Fibroblast of upper back skin (primary cell): ENCODE measurements around the gene TPBG.
A peak's percentile ranks its signal among the peaks of the same experiment; 100 is the strongest.
"Not testable (repeated sequence)": the region's sequence is repeated elsewhere in the genome, so short reads cannot be mapped to it uniquely, and the experiment has no call there.

Experiments used
- DNase-seq: peaks from one replicate; pipeline ENCODE4 v3.0.0-alpha.2; 2013

Gene TPBG

DNA sequence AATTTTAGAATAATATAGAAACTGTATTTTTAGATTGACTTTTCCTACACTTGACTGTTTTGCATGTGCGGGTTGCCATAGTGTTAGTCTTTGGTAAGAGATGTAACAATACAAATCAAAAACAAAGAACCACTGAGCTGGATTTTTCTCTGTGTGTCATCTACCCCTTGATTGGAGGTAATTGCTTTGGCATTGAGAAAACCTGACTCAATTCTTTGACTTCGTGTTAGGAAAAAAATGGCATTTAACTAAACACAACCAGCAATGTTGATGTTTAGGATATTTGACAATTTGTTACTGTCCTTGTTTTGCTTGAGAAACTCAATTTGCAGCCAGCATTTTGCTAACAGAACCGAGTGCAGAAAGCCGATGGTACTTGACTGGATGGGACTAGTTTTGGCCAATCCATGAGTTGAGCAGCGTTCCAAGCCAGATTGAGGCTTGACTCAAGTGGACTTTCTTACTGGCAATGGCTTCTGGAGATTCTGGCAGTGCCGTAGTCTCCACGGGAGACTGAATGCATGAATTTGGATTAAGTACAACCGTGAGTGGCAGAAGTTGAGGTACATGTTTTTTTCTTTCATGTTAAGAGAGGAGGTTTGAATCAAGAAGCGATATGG is 17.1 kb downstream of the TPBG start:
- no peak for DNase-seq

DNA sequence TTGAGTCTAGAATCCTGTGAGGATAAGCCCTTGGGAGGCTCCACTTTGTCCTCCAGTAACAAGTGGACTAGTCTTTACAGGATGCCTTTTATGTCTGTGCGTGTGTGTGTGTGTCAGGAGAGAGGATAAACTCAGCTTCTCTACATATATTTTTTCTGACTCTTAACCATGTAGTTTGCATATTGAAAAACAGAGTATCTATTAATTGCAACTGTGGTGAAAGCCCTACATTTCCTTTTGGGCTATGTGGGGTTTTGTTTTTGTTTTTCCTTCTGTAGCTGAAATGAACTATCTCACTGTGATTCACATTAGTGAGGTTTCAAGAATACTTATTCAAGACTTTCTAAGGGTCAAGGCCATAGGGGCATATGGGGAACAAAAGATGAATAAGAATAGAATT is 17.7 kb downstream of the TPBG start:
- no peak for DNase-seq

DNA sequence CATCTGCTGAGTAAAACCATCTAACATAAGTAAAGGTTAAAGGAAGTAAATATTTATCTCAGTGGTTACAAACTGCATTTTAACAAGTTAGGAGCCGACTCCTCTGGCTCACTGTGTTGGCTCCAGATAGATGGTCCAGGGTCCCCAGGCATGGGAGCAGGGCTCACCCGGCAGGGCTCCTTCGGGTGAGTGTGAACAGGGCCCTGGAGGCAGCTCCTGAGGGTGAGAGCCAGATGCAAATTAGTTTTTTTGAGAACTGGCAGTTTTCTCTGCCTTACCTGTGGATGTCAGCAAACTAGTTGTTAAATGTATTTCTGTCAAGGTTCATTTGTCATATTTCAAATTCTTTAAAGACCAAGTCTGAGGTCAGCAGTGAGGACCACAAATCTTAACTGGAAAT is 21.5 kb downstream of the TPBG start:
- DNase-seq: no peak

DNA sequence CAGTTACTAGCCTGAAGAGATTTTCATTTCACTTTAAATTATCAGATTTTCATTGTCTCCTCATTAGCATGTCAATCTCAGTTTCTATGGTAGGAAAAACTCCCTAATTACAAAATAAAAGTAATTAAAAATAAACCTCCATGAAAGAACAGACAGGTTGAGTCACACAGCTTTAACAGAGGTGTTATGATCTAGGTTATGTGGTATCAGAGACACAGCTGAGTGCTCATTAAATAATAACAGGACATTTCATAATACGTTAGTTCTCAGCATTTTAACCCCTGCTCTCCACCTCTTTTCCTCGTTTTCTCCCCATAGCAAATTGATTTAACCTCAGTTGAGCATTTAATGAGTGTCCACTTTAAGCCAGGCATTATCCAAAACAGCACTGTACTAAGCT is 21.9 kb downstream of the TPBG start:
- no peak for DNase-seq

DNA sequence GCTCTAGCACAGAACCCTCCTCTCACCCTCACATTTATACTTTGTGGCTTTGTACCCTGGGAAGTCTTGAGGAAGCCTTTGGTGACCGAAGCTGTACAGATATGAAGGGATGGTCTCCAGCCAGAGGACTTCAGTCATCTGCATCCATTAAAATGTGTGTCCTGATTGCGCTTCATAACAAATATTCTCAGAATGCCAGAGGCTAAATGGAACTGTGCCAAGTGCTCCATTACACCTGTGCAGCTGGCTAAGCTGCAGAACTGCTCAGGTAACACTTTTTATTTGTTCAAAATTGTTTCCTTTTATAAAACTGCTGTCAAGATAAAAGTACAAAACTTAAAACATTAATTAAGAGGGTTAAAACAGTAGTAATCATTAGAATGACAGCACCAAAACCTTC is 22.3 kb downstream of the TPBG start:
- no peak for DNase-seq

DNA sequence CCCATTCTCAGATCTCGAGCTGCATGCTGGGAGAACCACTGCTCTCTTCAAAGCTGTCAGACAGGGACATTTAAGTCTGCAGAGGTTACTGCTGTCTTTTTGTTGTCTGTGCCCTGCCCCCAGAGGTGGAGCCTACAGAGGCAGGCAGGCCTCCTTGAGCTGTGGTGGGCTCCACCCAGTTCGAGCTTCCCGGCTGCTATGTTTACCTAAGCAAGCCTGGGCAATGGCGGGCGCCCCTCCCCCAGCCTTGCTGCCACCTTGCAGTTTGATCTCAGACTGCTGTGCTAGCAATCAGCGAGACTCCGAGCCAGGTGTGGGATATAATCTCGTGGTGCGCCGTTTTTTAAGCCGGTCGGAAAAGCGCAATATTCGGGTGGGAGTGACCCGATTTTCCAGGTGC is 31.2 kb downstream of the TPBG start:
- DNase-seq: not testable (repeated sequence)

DNA sequence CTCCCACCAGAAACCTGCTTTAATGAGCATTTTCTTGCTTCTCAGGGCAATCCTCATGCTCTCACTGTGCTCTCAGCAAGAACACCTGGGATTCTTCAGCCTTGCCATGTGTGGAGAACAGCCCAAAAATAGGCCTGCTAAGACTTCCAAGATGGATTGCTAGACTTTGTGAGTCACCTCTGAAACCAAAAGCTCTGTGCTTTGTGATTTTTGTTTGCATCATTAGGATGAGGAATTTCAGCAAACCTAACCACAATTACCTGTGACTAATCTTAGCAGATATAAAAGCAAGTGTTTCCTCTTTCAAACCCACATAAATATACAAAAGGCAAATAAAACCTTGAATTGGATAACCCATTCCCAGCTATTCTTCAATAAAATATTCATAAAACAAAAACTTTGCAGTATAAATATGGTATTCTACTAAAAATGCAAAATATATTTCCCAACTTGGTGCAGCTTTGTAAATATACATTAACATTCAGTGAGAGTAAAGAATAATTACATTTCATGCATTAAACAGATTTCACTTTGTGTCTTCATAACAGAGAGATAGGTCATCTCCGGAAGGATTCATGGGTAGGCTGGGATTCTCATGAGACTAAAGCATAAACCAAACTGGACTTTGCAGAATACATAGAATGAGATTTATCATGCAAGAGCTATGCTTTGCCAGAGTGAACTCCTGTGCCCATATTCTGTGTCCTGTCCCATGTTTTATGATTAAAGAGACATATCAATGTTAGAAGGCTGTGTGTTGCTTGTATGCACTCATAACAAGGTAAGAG is 33.5 kb downstream of the TPBG start:
- peak; percentile 97 for DNase-seq

DNA sequence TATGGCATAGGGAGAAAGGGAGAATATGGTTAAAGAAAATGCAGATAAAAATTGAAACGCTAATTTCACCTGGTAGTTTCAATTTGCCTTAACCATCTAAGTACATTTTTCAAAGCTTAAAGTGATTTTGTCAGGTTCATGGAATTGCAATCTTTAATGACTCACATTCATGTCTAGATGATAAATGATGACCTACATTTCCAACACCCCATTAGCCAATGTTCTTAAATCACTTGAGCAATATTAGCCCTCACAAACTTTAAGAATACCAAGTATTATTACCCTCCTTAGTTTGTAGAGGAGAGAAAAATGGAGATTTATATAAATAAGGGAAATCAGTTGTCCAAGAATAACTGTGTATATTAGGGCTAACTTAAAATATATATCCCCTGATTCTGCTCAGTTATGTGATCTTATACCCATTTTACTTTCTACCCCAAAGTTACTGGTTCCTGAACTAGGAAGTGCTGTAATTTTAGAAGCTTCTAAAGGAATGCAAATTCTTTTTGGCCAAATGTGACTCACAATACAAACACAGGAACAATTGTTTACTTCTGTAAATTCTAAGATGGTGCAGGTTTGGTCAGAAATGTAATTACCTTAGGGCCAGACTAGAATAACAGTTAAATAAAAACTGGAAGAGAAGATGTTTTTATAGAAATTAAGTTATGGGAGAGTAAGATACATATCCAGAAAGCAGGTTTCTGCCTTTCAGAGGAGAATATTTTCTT is 34.5 kb downstream of the TPBG start:
- peak; percentile 66 for DNase-seq

DNA sequence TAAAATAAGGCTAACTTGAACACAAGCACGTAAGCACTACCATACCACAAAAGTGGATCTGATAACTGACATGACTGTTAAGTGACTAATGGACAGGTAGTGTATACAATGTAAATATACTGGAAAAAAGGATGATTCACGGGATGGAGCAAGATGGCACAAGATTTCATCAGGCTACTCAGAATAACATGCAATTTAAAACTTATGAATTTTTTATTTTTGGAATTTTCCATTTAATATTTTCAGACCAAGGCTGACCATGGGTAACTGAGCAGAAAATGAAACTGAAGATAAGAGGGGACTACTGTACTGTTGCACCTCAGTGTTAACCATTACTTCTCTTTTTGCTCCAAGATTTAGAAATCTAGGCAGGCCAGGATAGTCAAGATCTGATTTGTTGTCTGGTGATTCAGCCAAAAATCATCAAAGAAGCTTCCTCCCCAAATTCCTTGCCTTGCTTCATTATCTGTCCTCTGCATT is 45.4 kb downstream of the TPBG start:
- peak; percentile 85 for DNase-seq

DNA sequence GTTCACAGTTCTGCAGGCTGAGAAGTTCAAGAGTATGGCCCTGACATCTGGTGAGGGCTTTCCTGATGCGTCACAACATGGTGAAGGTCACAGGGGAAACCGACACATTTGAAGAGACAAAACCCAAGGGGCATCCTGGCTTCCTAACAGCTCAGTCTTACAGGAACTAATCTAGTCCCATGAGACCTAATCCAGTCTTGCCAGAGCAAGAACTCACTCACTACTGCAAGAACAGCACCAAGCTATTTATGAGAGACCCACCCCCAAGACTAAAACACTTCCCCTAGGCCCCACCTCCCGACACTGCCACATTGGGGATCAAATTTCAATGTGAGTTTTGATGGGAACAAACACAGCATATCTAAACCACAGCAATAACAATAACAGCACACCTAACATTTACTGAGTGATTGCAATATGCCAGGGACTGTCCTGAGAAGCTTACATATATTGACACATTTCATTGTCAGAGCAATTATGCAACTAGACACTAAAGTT is 46.6 kb downstream of the TPBG start:
- DNase-seq: peak; percentile 78

DNA sequence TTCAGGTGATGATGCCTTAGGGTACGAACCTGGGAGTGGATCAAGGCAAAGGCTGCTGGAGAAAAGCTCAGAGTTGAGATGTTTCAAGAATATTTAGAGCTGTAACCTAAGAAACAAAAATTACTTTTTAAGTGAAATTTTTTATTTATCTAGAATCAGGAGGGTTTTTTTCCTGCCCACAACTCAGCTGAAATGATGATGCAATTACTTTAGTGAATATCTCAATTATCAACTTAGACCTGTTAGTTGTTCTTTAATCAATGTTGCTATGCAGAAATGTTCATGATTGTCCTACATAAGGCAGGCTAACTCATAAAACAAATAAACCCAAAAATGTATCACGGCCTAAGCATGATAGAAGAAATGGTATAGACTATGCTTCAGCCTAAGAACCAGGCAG is 50.3 kb downstream of the TPBG start:
- no peak for DNase-seq

DNA sequence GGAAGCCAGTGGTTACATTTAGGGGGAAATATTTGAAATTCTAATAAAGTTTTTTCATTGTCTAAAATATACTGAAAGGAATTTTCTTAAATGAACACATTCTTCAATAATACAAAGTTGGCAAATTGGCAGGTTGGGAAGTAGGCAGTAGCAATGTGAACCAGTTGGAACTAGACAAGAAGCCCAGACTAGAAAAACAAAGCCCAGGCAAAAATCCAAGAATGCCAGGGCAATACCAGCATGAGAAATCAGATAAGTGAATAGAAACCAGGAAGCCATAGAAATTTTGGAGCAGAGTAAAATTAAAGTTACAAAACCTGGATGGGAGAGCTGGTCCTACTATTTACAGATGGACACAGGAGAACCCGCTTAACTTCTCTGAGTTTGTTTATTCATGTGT is 52.2 kb downstream of the TPBG start:
- DNase-seq: no peak

DNA sequence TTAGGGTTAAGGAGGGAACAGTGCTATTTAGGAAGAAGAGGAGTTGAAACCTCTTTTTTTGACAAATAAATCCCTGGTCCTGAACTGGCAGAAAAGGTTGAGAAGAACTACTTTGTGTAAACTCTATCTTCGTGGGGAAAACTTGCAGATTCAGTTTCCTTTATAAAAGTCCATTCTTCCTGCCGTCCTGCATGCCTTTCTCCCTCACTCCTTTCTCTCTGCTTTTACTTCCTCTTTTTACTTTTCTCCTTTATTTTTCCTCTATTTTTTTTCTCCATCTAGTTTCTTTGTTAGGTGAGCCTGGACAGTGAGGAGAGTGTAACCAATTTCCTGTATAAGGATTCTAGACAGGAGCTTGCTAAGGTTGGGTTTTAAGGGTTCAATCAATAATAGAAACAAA is 52.7 kb downstream of the TPBG start:
- no peak for DNase-seq
